Endothelial cell of umbilical vein (primary cell): Measurements from ENCODE around the gene TAOK2. TPM values are rescaled to one million over a fixed set of nuclear protein-coding genes. Genes with fewer than 3 reads are reported as not detected.

Experiments used
- BruUV-seq: library from RNA; stranded (reverse); fragments of 400-500 nt; replicated peaks from 2 replicates; lab custom pipeline; 2021; lab: Mats Ljungman, UMichigan
- CTCF ChIA-PET: fragments of 300-600, 350-600 bp; sonication (Branson Sonifier 250); formaldehyde crosslinking; loops from one replicate; lab custom pipeline; 2021; ENCODE audit warnings: antibody characterized with exemption, inconsistent platforms; lab: Charles Lee
- POLR2A ChIA-PET: fragments of 300-600, 350-600 bp; sonication (Branson Sonifier 250); formaldehyde crosslinking; loops from one replicate; lab custom pipeline; 2021; ENCODE audit warnings: antibody characterized with exemption, inconsistent platforms; lab: Charles Lee
- DNase-seq: peaks from one replicate; pipeline ENCODE4 v3.0.0-alpha.2; 2011; ENCODE audit warnings: low read depth, low spot score
- FAIRE-seq: peaks from 2 replicates; lab custom pipeline; 2011; peaks lifted over from hg19 to GRCh38; lab: Jason Lieb, UNC
- H2AFZ ChIP-seq: 2 replicates; pipeline ENCODE4 v1.6.0; 2012; ENCODE audit warnings: low read depth, low read length, control low read depth, inconsistent platforms
- H3K27ac ChIP-seq: 2 replicates; pipeline ENCODE4 v1.5.1; 2011; ENCODE audit warnings: low read depth, mild to moderate bottlenecking, control low read depth, low read length, moderate library complexity; ENCODE audit not compliant: insufficient read depth
- H3K27me3 ChIP-seq, 2 experiments: 2 replicates each; pipeline versions ENCODE4 v1.6.0 to v1.6.1; 2011; ENCODE audit warnings: low read length in 2 of 2, mixed read lengths in 1 of 2; ENCODE audit not compliant: control insufficient read depth in 2 of 2, insufficient read depth in 2 of 2
- H3K36me3 ChIP-seq, 2 experiments: 2 replicates in 1 of 2; 3 replicates in 1 of 2; pipeline ENCODE4 v1.5.1; 2011; ENCODE audit warnings: low read length in 2 of 2, mild to moderate bottlenecking in 1 of 2, moderate library complexity in 1 of 2; ENCODE audit not compliant: control insufficient read depth in 2 of 2, insufficient read depth in 2 of 2; ENCODE audit errors: extremely low read depth in 1 of 2
- H3K4me1 ChIP-seq: 3 replicates; pipeline ENCODE4 v1.5.1; 2011; ENCODE audit warnings: mild to moderate bottlenecking, low read length; ENCODE audit not compliant: control insufficient read depth, insufficient read depth; ENCODE audit errors: extremely low read depth
- H3K4me2 ChIP-seq: 2 replicates; pipeline ENCODE4 v1.6.1; 2011; ENCODE audit warnings: low read length, control low read depth, mixed read lengths; ENCODE audit not compliant: insufficient read depth
- H3K4me3 ChIP-seq, 3 experiments: fragments of 200-600 bp in 1 of 3; sonication (generic), shearing (Covaris generic) in 1 of 3; replicated peaks in 1 of 3; 2 replicates each; pipeline ENCODE4 v1.5.1; 2011 to 2016; ENCODE audit warnings: control low read depth in 3 of 3, low read length in 3 of 3, mild to moderate bottlenecking in 2 of 3, inconsistent platforms in 1 of 3, low read depth in 1 of 3, moderate library complexity in 1 of 3; ENCODE audit not compliant: insufficient read depth in 1 of 3
- H3K79me2 ChIP-seq: 2 replicates; pipeline ENCODE4 v1.6.0; 2012; ENCODE audit warnings: low read length, inconsistent platforms; ENCODE audit not compliant: control insufficient read depth, insufficient read depth
- H3K9ac ChIP-seq: replicated peaks from 2 replicates; pipeline ENCODE3; 2011; ENCODE audit warnings: low read length, control low read depth; ENCODE audit not compliant: insufficient read depth; ENCODE audit errors: extremely low read depth
- H3K9me1 ChIP-seq: replicated peaks from 3 replicates; pipeline ENCODE4 v1.6.0; 2011; ENCODE audit warnings: mild to moderate bottlenecking, low read length; ENCODE audit not compliant: control insufficient read depth, insufficient read depth; ENCODE audit errors: extremely low read depth
- H3K9me3 ChIP-seq: replicated peaks from 2 replicates; pipeline ENCODE4 v1.5.1; 2012; ENCODE audit warnings: low read length, inconsistent platforms; ENCODE audit not compliant: control insufficient read depth, insufficient read depth
- H4K20me1 ChIP-seq: replicated peaks from 2 replicates; pipeline ENCODE3; 2011; ENCODE audit warnings: mild to moderate bottlenecking, low read length; ENCODE audit not compliant: control insufficient read depth, insufficient read depth; ENCODE audit errors: extremely low read depth
- EZH2 ChIP-seq: IDR thresholded peaks from 2 replicates; pipeline ENCODE4 v1.6.1; 2012; ENCODE audit warnings: borderline replicate concordance, low read depth, mild to moderate bottlenecking, moderate library complexity, low read length, inconsistent platforms; ENCODE audit not compliant: severe bottlenecking
- FOS ChIP-seq: IDR thresholded peaks from 2 replicates; pipeline ENCODE4 v1.6.1; 2011; ENCODE audit warnings: mild to moderate bottlenecking, low read length, moderate library complexity, borderline replicate concordance; ENCODE audit not compliant: insufficient read depth
- GATA2 ChIP-seq: IDR thresholded peaks from 2 replicates; pipeline ENCODE4 v1.7.0; 2011; ENCODE audit warnings: low read depth, mild to moderate bottlenecking, moderate library complexity, mixed read lengths, low read length; ENCODE audit not compliant: insufficient read length, insufficient read depth
- JUN ChIP-seq: IDR thresholded peaks from 2 replicates; pipeline ENCODE4 v1.6.1; 2011; ENCODE audit warnings: borderline replicate concordance, low read depth; ENCODE audit not compliant: insufficient read length, insufficient read depth
- MAX ChIP-seq: IDR thresholded peaks from 2 replicates; pipeline ENCODE4 v1.6.1; 2011; ENCODE audit not compliant: insufficient read depth, insufficient read length
- MYC ChIP-seq: IDR thresholded peaks from one replicate; pipeline ENCODE4 v1.6.1; 2011; ENCODE audit warnings: mild to moderate bottlenecking, low read depth, low read length
- POLR2A ChIP-seq: IDR thresholded peaks from 2 replicates; pipeline ENCODE4 v1.6.1; 2012; ENCODE audit warnings: low read depth, mild to moderate bottlenecking, control low read depth, low read length
- dilution Hi-C: fragments of 300-500 bp; cut with MboI; formaldehyde crosslinking; loops from one replicate; pipeline ENCODE4 v1.15.0; 2019; ENCODE audit warnings: low sequenced_read_pairs; ENCODE audit not compliant: extremely low pct_ligation_motif_present
- intact Hi-C: fragments of 100-400 bp; cut with micrococcal nuclease; formaldehyde crosslinking; loops from one replicate; pipeline ENCODE4 v1.10.0; 2022
- polyA plus RNA-seq, 4 experiments: library from polyadenylated mRNA; depleted of rRNA in 3 of 4; stranded (reverse) in 3 of 4; unstranded in 1 of 4; fragments of >200 nt; gene quantifications; 2 replicates each; pipeline versions ENCODE4 v1.2.1 to v1.2.3, GENCODE V29; 2011 to 2012; ENCODE audit warnings: missing spikeins in 1 of 4
- total RNA-seq: library from RNA; stranded (reverse); gene quantifications from 2 replicates; pipeline ENCODE4 v1.2.3, GENCODE V29; 2021

TAOK2 gene
- total and polyA plus RNA-seq, 2 donors (not counting 3 experiments of a cell fraction or from before 2014, with no cell fraction given): 52.8 to 114 TPM

DNA sequence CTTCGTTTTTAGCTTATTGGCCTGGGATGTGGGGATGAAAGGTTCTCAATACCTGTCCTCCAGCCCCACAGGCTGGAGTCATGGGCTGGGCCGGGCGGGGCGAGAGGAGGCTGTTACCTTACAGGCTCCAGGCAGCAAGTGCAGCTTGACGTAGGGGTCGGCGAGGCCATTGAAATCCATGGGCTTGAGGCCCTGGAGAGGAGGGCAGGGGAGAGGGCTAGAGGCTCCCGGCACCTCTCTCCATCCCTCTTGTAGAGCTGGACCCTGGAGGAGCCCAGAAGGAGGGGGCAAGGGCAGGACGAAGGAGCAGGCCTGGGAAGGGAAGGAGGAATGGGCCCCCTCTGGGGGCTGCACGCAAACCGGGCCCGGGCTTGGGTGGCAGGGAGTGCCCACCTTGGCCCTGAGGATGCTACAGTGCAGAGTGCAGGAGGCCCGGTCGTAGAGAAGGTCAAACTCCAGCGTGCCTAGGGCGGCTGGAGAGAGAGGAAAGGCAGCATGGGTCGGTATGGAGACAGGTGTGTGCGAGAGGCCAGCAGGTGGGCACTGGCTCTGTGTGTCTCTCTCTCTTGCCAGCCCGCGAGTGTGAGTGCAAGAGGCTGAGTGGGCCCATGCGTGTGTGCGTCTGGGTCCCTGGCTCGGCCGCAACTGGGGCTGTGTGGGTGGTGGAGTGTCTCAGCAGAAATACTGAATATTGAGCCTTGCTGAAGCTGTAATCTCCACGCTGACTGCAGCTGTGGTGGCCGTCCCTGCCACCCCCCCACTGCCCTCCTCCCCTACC, 35.6 kb downstream of the TAOK2 start:
- no TSS peak for BruUV-seq
- H3K27me3 ChIP-seq: peaks cover 19 to 28% of the 10 kb centered on the region in 2 experiments
- H3K4me3 ChIP-seq: no peak overlapping the region
- H3K9ac ChIP-seq: no peak overlapping the region
- TF ChIP-seq GATA2 (no peak), MAX (no peak), JUN (no peak), FOS (no peak), POLR2A (no peak), MYC (no peak), EZH2 (no peak)
- peaks cover 2% of the 10 kb centered on the region for H3K4me1 ChIP-seq
- intact Hi-C loops (no loop called here), dilution Hi-C loops (no loop called here)
- H3K9me1 ChIP-seq: no peaks in the 10 kb centered on the region
- no peak overlapping the region for H2AFZ ChIP-seq
- H4K20me1 ChIP-seq: no peaks in the 10 kb centered on the region
- H3K36me3 ChIP-seq: no peaks in the 10 kb centered on the region
- no peak for DNase-seq
- no peaks in the 10 kb centered on the region for H3K9me3 ChIP-seq
- H3K79me2 ChIP-seq: no peaks in the 10 kb centered on the region
- ChIA-PET CTCF (interaction anchor here (0.8 kb wide), 1 partner anchor 161 kb away, joined by 4 read pairs; no protein-coding TSS in a partner anchor), POLR2A (no interaction called here)
- H3K4me2 ChIP-seq: no peak overlapping the region
- FAIRE-seq: no peak
- H3K27ac ChIP-seq: no peak overlapping the region
